Measurements from ENCODE around the gene QSOX1. TPM values are rescaled to one million over a fixed set of nuclear protein-coding genes. Genes with fewer than 3 reads are reported as not detected.

Gene QSOX1
- total and polyA plus RNA-seq, 2 donors (not counting 3 experiments of a cell fraction or from before 2014, with no cell fraction given) = 256 to 415 TPM

- FAIRE-seq (no peak), DNase-seq (ENCODE audit: low read depth, low spot score) (no peak)
- dilution Hi-C loops (cut with MboI; ENCODE audit: extremely low pct_ligation_motif_present, low sequenced_read_pairs) (no loop called here), intact Hi-C loops (cut with micrococcal nuclease) (loop anchor here (1.0 to 2.0 kb wide), 2 partner anchors 365 to 473 kb away; no protein-coding TSS in a partner anchor)
- no peaks in the 10 kb centered on the region for H3K4me1 ChIP-seq (ENCODE audit: control insufficient read depth, extremely low read depth, insufficient read depth, low read length)
- CTCF ChIA-PET = interaction anchor here (0.6 to 8.9 kb wide), 44 partner anchors 9 to 593 kb away, joined by 3 to 177 read pairs (median 5); partner anchors contain the start of genes QSOX1 and TOR1AIP1
- TF ChIP-seq CTCF (IDR thresholded peaks at IDR 0.05; ENCODE audit: extremely low read depth in 1 of 2, insufficient read depth in 1 of 2, low read depth in 1 of 2, low read length in 2 of 2) = no peak
- TF ChIP-seq JUN (IDR thresholded peaks at IDR 0.05; ENCODE audit: borderline replicate concordance, insufficient read depth, insufficient read length, low read depth) = no peak
- TF ChIP-seq FOS (IDR thresholded peaks at IDR 0.05; ENCODE audit: borderline replicate concordance, insufficient read depth, low read length) = no peak
- TF ChIP-seq GATA2 (IDR thresholded peaks at IDR 0.05; ENCODE audit: insufficient read depth, insufficient read length, low read depth, low read length) = no peak
- no peak for TF ChIP-seq POLR2A (IDR thresholded peaks at IDR 0.05; ENCODE audit: low read depth, low read length)
- no peak for TF ChIP-seq POLR2AphosphoS5 (IDR thresholded peaks at IDR 0.05; ENCODE audit: insufficient read depth, low read depth, low read length)
- no peak for TF ChIP-seq MAX (IDR thresholded peaks at IDR 0.05; ENCODE audit: insufficient read depth, insufficient read length)
- no peak for TF ChIP-seq EZH2 (IDR thresholded peaks at IDR 0.05; ENCODE audit: borderline replicate concordance, low read depth, low read length, severe bottlenecking)
- no peak overlapping the region for H3K27ac ChIP-seq (ENCODE audit: insufficient read depth, low read depth, low read length)
- no peaks in the 10 kb centered on the region for H3K27me3 ChIP-seq (ENCODE audit: control insufficient read depth in 2 of 2, insufficient read depth in 2 of 2, low read length in 2 of 2)
- no peaks in the 10 kb centered on the region for H3K9me1 ChIP-seq (replicated peaks; ENCODE audit: control insufficient read depth, extremely low read depth, insufficient read depth, low read length)
- no peak overlapping the region for H3K9ac ChIP-seq (replicated peaks; ENCODE audit: extremely low read depth, insufficient read depth, low read length)
- no peaks in the 10 kb centered on the region for H3K9me3 ChIP-seq (replicated peaks; ENCODE audit: control insufficient read depth, insufficient read depth, low read length)
- H3K4me2 ChIP-seq (ENCODE audit: insufficient read depth, low read length) = no peak overlapping the region
- H3K79me2 ChIP-seq (ENCODE audit: control insufficient read depth, insufficient read depth, low read length) = no peaks in the 10 kb centered on the region
- BruUV-seq (replicated peaks) = no TSS peak
- no peak overlapping the region for H3K4me3 ChIP-seq (replicated peaks in 1 of 3; ENCODE audit: insufficient read depth in 1 of 3, low read depth in 1 of 3, low read length in 3 of 3)
- POLR2A ChIA-PET = no interaction called here
- no peak overlapping the region for H2AFZ ChIP-seq (ENCODE audit: low read depth, low read length)
- no peaks in the 10 kb centered on the region for H4K20me1 ChIP-seq (replicated peaks; ENCODE audit: control insufficient read depth, extremely low read depth, insufficient read depth, low read length)
- H3K36me3 ChIP-seq (ENCODE audit: control insufficient read depth in 2 of 2, extremely low read depth in 1 of 2, insufficient read depth in 2 of 2, low read length in 2 of 2) = peaks cover 8 to 16% of the 10 kb centered on the region in 2 experiments
These were observed 24.7 kb downstream of the QSOX1 start for GRCh38 chr1:180179162-180179957.

Measured in endothelial cell of umbilical vein (primary cell).